GM12864 (cell line): ENCODE measurements around the gene SMPD3.

ENCODE experiments used
- DNase-seq: peaks from one replicate; pipeline ENCODE4 v3.0.0-alpha.2; 2011; ENCODE audit warnings: low read depth
- H3K4me3 ChIP-seq: 2 replicates; pipeline ENCODE4 v1.5.1; 2011; ENCODE audit warnings: mild to moderate bottlenecking, low read depth, low read length, control low read depth
- CTCF ChIP-seq: IDR thresholded peaks from 2 replicates; pipeline ENCODE4 v1.5.1; 2011; ENCODE audit warnings: low read depth, mild to moderate bottlenecking, moderate library complexity, low read length, control low read depth, inconsistent platforms; ENCODE audit errors: missing control alignments

The SMPD3 gene

GRCh38 chr16:68393333-68393732, 55.0 kb downstream of the SMPD3 start:
- no peak for DNase-seq
- H3K4me3 ChIP-seq = no peak overlapping the region
- TF ChIP-seq CTCF = no peak

- no peak for TF ChIP-seq CTCF
- no peak overlapping the region for H3K4me3 ChIP-seq
- DNase-seq = no peak
Observed at GRCh38 chr16:68389750-68390371, 58.4 kb downstream of the SMPD3 start.

- H3K4me3 ChIP-seq = no peak overlapping the region
- no peak for TF ChIP-seq CTCF
- DNase-seq = no peak
Observed at GRCh38 chr16:68389006-68389405, 59.3 kb downstream of the SMPD3 start.

- DNase-seq = no peak
- no peak for TF ChIP-seq CTCF
- no peak overlapping the region for H3K4me3 ChIP-seq
Observed at GRCh38 chr16:68388124-68388523, 60.2 kb downstream of the SMPD3 start.

GRCh38 chr16:68387301-68387700, 61.0 kb downstream of the SMPD3 start:
- no peak overlapping the region for H3K4me3 ChIP-seq
- DNase-seq = no peak
- TF ChIP-seq CTCF = no peak

GRCh38 chr16:68386628-68387027, 61.7 kb downstream of the SMPD3 start:
- no peak for TF ChIP-seq CTCF
- DNase-seq = no peak
- no peak overlapping the region for H3K4me3 ChIP-seq

- TF ChIP-seq CTCF = no peak
- no peak overlapping the region for H3K4me3 ChIP-seq
- no peak for DNase-seq
Observed at GRCh38 chr16:68385371-68385770, 62.9 kb downstream of the SMPD3 start.
